GM08714 (cell line): ENCODE results near the gene RNF2.

Source experiments
- H3K4me3 ChIP-seq: fragments of 200-500 bp; sonication (Bioruptor generic); 2 replicates; pipeline ENCODE4 v1.5.1; 2014; ENCODE audit warnings: mild to moderate bottlenecking, low read length, inconsistent platforms
- ZNF274 ChIP-seq: IDR thresholded peaks from 2 replicates; pipeline ENCODE4 v1.6.1; 2012; ENCODE audit warnings: mild to moderate bottlenecking, low read depth, low read length

RNF2 gene

GRCh38 chr1:185105121-185105520 is 59.8 kb downstream of the RNF2 start:
- TF ChIP-seq ZNF274, result no peak
- H3K4me3 ChIP-seq, result no peak overlapping the region

- no peak overlapping the region for H3K4me3 ChIP-seq
- no peak for TF ChIP-seq ZNF274
Measured at GRCh38 chr1:185108321-185108720, 63.0 kb downstream of the RNF2 start.

- H3K4me3 ChIP-seq, result no peak overlapping the region
- no peak for TF ChIP-seq ZNF274
Measured at GRCh38 chr1:185110145-185110544, 64.8 kb downstream of the RNF2 start.

GRCh38 chr1:185111873-185112272 is 66.5 kb downstream of the RNF2 start:
- no peak for TF ChIP-seq ZNF274
- no peak overlapping the region for H3K4me3 ChIP-seq

- no peak for TF ChIP-seq ZNF274
Measured at GRCh38 chr1:185112356-185112755, 67.0 kb downstream of the RNF2 start.

GRCh38 chr1:185129708-185130107 is 84.3 kb downstream of the RNF2 start:
- TF ChIP-seq ZNF274, result no peak
- H3K4me3 ChIP-seq, result no peak overlapping the region

More at GRCh38 chr1:185112356-185112755, 67.0 kb downstream of the RNF2 start:
- H3K4me3 ChIP-seq, result no peak overlapping the region

- TF ChIP-seq ZNF274, result no peak
- H3K4me3 ChIP-seq, result no peak overlapping the region
Measured at GRCh38 chr1:185132534-185132933, 87.2 kb downstream of the RNF2 start.

- no peak for TF ChIP-seq ZNF274
- no peak overlapping the region for H3K4me3 ChIP-seq
Measured at GRCh38 chr1:185137896-185138545, 92.7 kb downstream of the RNF2 start.

- H3K4me3 ChIP-seq, result no peak overlapping the region
- no peak for TF ChIP-seq ZNF274
Measured at GRCh38 chr1:185139246-185139645, 93.9 kb downstream of the RNF2 start.

- H3K4me3 ChIP-seq, result no peak overlapping the region
- TF ChIP-seq ZNF274, result no peak
Measured at GRCh38 chr1:185144233-185144632, 98.9 kb downstream of the RNF2 start.

GRCh38 chr1:185151215-185151614 is 105.9 kb downstream of the RNF2 start:
- no peak overlapping the region for H3K4me3 ChIP-seq
- TF ChIP-seq ZNF274, result no peak
